PC-3 (cell line): Measurements from ENCODE around the gene CTNNA3. TPM values are rescaled to one million over a fixed set of nuclear protein-coding genes. Genes with fewer than 3 reads are reported as not detected.
A peak's percentile ranks its signal among the peaks of the same experiment; 100 is the strongest.

Source experiments
- ATAC-seq: fragments of 200-7000 bp; cut with Tn5 transposase; 2 replicates; pipeline ENCODE4 v1.9.1; 2020; ENCODE audit warnings: mild to moderate bottlenecking, moderate library complexity
- BruUV-seq: library from RNA; stranded (reverse); fragments of 400-500 nt; replicated peaks from 2 replicates; lab custom pipeline; 2021; lab: Mats Ljungman, UMichigan
- CTCF ChIA-PET: fragments of 300-600 bp; sonication (Branson Sonifier 250); formaldehyde crosslinking; loops from one replicate; lab custom pipeline; 2022; ENCODE audit warnings: antibody characterized with exemption; lab: Charles Lee
- POLR2A ChIA-PET: fragments of 300-600 bp; sonication (Branson Sonifier 250); formaldehyde crosslinking; loops from one replicate; lab custom pipeline; 2022; ENCODE audit warnings: antibody characterized with exemption; ENCODE audit not compliant: unreplicated experiment; lab: Charles Lee
- DNase-seq: peaks from one replicate; pipeline ENCODE4 v3.0.0-alpha.2; 2015
- H2AFZ ChIP-seq: fragments of 300-600 bp; sonication (generic); 2 replicates; pipeline ENCODE4 v1.6.0; 2016; ENCODE audit warnings: antibody characterized with exemption, low read length
- H3F3A ChIP-seq: fragments of 300-600 bp; sonication (generic); one replicate; pipeline ENCODE4 v1.6.0; 2017; ENCODE audit warnings: antibody characterized with exemption, low read length, control low read depth, mild to moderate bottlenecking; ENCODE audit not compliant: unreplicated experiment
- H3K27ac ChIP-seq: fragments of 300-600 bp; sonication (generic); 2 replicates; pipeline ENCODE4 v1.5.1; 2016; ENCODE audit warnings: mild to moderate bottlenecking, low read length
- H3K27me3 ChIP-seq: fragments of 300-600 bp; sonication (generic); 2 replicates; pipeline ENCODE4 v1.6.1; 2016; ENCODE audit warnings: low read length, mixed read lengths
- H3K36me3 ChIP-seq: fragments of 300-600 bp; sonication (generic); 2 replicates; pipeline ENCODE4 v1.6.1; 2016; ENCODE audit warnings: low read depth, mixed run types, low read length, mixed read lengths
- H3K4me1 ChIP-seq: fragments of 300-600 bp; sonication (generic); 2 replicates; pipeline ENCODE4 v1.5.1; 2016; ENCODE audit warnings: low read length; ENCODE audit not compliant: insufficient read depth
- H3K4me2 ChIP-seq: fragments of 300-600 bp; sonication (generic); 2 replicates; pipeline ENCODE4 v1.6.0; 2016; ENCODE audit warnings: low read length
- H3K4me3 ChIP-seq: fragments of 300-600 bp; sonication (generic); 2 replicates; pipeline ENCODE4 v1.5.1; 2016; ENCODE audit warnings: mild to moderate bottlenecking, low read length, mixed read lengths
- H3K79me2 ChIP-seq: fragments of 300-600 bp; sonication (generic); 2 replicates; pipeline ENCODE4 v1.6.1; 2017; ENCODE audit warnings: low read length, mixed read lengths
- H3K9ac ChIP-seq: fragments of 300-600 bp; sonication (generic); 2 replicates; pipeline ENCODE4 v1.6.0; 2016; ENCODE audit warnings: mild to moderate bottlenecking, low read length
- H3K9me2 ChIP-seq: fragments of 300-600 bp; sonication (generic); replicated peaks from 2 replicates; pipeline ENCODE4 v1.6.1; 2016; ENCODE audit warnings: mixed run types, low read length, mixed read lengths
- H3K9me3 ChIP-seq: fragments of 300-600 bp; sonication (generic); 2 replicates; pipeline ENCODE4 v1.6.1; 2016; ENCODE audit warnings: low read length, mixed read lengths
- H4K20me1 ChIP-seq: fragments of 300-600 bp; sonication (generic); 2 replicates; pipeline ENCODE4 v1.6.1; 2016; ENCODE audit warnings: low read length, mixed read lengths
- EZH2 ChIP-seq: fragments of 300-600 bp; sonication (generic); IDR thresholded peaks from one replicate; pipeline ENCODE4 v1.6.1; 2017; ENCODE audit warnings: antibody characterized with exemption, mild to moderate bottlenecking, low read length; ENCODE audit not compliant: unreplicated experiment
- EZH2phosphoT487 ChIP-seq: fragments of 300-600 bp; sonication (generic); IDR thresholded peaks from 2 replicates; pipeline ENCODE4 v1.6.1; 2018; ENCODE audit warnings: mild to moderate bottlenecking, antibody characterized with exemption, low read length, borderline replicate concordance
- intact Hi-C: fragments of 100-400 bp; cut with micrococcal nuclease; formaldehyde crosslinking; loops from 2 replicates; pipeline ENCODE4 v1.9.0; 2023
- total RNA-seq: library from RNA; depleted of rRNA; stranded (reverse); fragments of >200 nt; gene quantifications from 2 replicates; pipeline ENCODE4 v1.2.3, GENCODE V29; 2014
- TF ChIP-seq, protein P1 (sequence below): fragments of 300-600 bp; sonication (generic); conservative IDR thresholded peaks from 2 replicates; pipeline ENCODE4 v1.5.1; 2017; ENCODE audit warnings: antibody characterized with exemption, low read depth, mild to moderate bottlenecking, low read length

The CTNNA3 gene
- total RNA-seq, 1 experiment from 2014 or later = 1.9 TPM

DNA sequence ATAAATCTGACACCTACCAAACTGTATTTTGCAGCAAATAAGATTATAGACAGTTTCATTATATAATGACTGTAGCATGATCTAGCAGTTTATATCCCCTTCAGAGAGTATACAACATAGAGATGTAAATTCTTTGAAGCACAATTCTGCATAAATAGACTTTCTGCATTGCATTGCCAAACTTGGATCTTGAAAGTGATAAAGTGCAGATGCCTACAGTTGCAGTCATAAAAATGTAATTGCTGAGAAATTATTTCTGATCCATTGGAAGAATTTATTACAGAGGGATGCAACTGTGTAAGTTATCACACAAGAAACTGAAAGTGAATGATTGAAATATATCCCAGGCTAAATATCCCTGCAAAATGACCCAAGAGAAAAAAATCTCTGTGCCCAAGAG, 65.1 kb downstream of the CTNNA3 start:
- no peaks in the 10 kb centered on the region for H3K36me3 ChIP-seq
- H3K9ac ChIP-seq = no peak overlapping the region
- ChIA-PET POLR2A (no interaction called here), CTCF (no interaction called here)
- no peaks in the 10 kb centered on the region for H3K9me2 ChIP-seq
- H3K9me3 ChIP-seq = no peaks in the 10 kb centered on the region
- H3K4me1 ChIP-seq = 0 out of 2 replicates have a peak, but pooled peaks cover 5% of the 10 kb centered on the region
- no peaks in the 10 kb centered on the region for H3F3A ChIP-seq
- ATAC-seq = no peak
- peaks cover 25% of the 10 kb centered on the region; the same call in 1 of the 2 replicates for H3K27me3 ChIP-seq
- no peaks in the 10 kb centered on the region for H4K20me1 ChIP-seq
- TF ChIP-seq, protein P1, sequence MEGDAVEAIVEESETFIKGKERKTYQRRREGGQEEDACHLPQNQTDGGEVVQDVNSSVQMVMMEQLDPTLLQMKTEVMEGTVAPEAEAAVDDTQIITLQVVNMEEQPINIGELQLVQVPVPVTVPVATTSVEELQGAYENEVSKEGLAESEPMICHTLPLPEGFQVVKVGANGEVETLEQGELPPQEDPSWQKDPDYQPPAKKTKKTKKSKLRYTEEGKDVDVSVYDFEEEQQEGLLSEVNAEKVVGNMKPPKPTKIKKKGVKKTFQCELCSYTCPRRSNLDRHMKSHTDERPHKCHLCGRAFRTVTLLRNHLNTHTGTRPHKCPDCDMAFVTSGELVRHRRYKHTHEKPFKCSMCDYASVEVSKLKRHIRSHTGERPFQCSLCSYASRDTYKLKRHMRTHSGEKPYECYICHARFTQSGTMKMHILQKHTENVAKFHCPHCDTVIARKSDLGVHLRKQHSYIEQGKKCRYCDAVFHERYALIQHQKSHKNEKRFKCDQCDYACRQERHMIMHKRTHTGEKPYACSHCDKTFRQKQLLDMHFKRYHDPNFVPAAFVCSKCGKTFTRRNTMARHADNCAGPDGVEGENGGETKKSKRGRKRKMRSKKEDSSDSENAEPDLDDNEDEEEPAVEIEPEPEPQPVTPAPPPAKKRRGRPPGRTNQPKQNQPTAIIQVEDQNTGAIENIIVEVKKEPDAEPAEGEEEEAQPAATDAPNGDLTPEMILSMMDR = no peak
- TF ChIP-seq EZH2 (no peak), EZH2phosphoT487 (no peak)
- H2AFZ ChIP-seq = no peak overlapping the region
- H3K27ac ChIP-seq = no peak overlapping the region
- intact Hi-C loops = no loop called here
- no peaks in the 10 kb centered on the region for H3K79me2 ChIP-seq
- BruUV-seq = no TSS peak
- no peak overlapping the region for H3K4me3 ChIP-seq
- DNase-seq = no peak
- no peak overlapping the region for H3K4me2 ChIP-seq

DNA sequence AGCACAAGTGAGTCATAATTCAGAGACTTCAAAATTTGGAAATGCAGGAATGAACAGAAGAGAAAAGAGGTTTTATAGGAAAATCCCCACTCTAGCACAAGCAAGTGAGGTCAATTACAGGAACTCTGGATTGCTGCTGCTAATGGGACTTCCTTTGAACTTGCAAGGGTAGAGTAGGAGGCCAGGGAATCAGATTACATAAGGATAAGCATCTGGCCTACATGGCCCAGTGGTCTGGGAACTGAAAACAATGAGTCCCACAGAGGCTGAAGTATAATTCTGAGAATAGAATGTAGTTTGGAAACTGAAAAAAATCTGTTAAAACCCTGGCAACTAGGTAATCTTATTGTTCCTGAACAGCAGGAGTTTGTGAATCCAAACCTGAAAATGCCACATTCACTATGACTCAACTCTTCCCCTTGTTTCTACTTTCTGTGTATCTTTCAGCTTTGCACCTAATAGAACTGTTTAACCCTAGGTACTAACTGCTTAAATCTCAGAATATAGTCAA, 66.5 kb downstream of the CTNNA3 start:
- peak; percentile 56; the same call in 1 of the 2 replicates for ATAC-seq

DNA sequence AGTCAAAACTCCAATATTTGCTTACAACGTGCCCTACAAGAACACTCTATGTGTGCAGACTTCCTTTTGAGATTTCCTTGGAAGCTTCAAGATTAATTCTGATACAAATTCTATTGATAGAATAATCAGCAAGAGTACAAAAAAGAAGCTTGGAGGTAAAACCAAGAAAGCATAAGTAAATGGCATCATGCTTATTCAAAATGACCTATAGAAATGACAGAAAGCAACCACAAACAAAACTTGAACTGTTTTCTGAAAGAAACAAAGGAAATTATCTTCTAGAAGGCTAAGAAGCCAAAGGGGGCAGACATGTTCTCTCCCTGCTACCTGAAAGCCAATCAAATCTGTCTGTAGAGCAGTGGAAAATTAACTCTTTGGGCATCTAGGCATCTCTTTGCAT, 73.0 kb downstream of the CTNNA3 start:
- CTCF ChIA-PET = no interaction called here

More for the DNA sequence above, 66.5 kb downstream of the CTNNA3 start:
- DNase-seq = no peak
- CTCF ChIA-PET = no interaction called here
- H3K4me3 ChIP-seq = no peak overlapping the region
- no peak overlapping the region for H3K4me2 ChIP-seq
- H3K27me3 ChIP-seq = peaks cover 20% of the 10 kb centered on the region; the same call in 1 of the 2 replicates
- H3K9me2 ChIP-seq = no peaks in the 10 kb centered on the region
- intact Hi-C loops = no loop called here
- H3K36me3 ChIP-seq = no peaks in the 10 kb centered on the region
- H2AFZ ChIP-seq = no peak overlapping the region
- H3K9me3 ChIP-seq = no peaks in the 10 kb centered on the region
- POLR2A ChIA-PET = no interaction called here
- no peaks in the 10 kb centered on the region for H3F3A ChIP-seq
- H3K9ac ChIP-seq = no peak overlapping the region
- H3K4me1 ChIP-seq = 0 out of 2 replicates have a peak, but pooled peaks cover 5% of the 10 kb centered on the region
- H3K27ac ChIP-seq = no peak overlapping the region
- no TSS peak for BruUV-seq
- H3K79me2 ChIP-seq = no peaks in the 10 kb centered on the region
- TF ChIP-seq EZH2phosphoT487 = no peak
- TF ChIP-seq EZH2 = no peak
- TF ChIP-seq, protein P1 = no peak
- no peaks in the 10 kb centered on the region for H4K20me1 ChIP-seq

More for the DNA sequence above, 73.0 kb downstream of the CTNNA3 start:
- intact Hi-C loops = no loop called here
- H3K9ac ChIP-seq = no peak overlapping the region
- DNase-seq = no peak
- no peaks in the 10 kb centered on the region for H3K36me3 ChIP-seq
- H3K27ac ChIP-seq = no peak overlapping the region
- no peaks in the 10 kb centered on the region for H3K9me3 ChIP-seq
- no peaks in the 10 kb centered on the region for H3K9me2 ChIP-seq
- TF ChIP-seq, protein P1 = no peak
- TF ChIP-seq EZH2phosphoT487 (no peak), EZH2 (no peak)
- no peaks in the 10 kb centered on the region for H4K20me1 ChIP-seq
- no TSS peak for BruUV-seq
- no peak for ATAC-seq
- H3K27me3 ChIP-seq = peaks cover 8% of the 10 kb centered on the region; the same call in 1 of the 2 replicates
- H3F3A ChIP-seq = no peaks in the 10 kb centered on the region
- POLR2A ChIA-PET = no interaction called here
- no peak overlapping the region for H3K4me2 ChIP-seq
- H3K4me3 ChIP-seq = no peak overlapping the region
- H2AFZ ChIP-seq = no peak overlapping the region
- H3K79me2 ChIP-seq = no peaks in the 10 kb centered on the region
- H3K4me1 ChIP-seq = no peaks in the 10 kb centered on the region
